ENCODE results near the gene ATP6V1E1.

- TF ChIP-seq CTCF (IDR thresholded peaks at IDR 0.05) (no peak), RFX5 (IDR thresholded peaks at IDR 0.05) (no peak), POLR2A (IDR thresholded peaks at IDR 0.05; ENCODE audit: low read length) (no peak)
These were observed 46.9 kb downstream of the ATP6V1E1 start for GRCh38 chr22:17581631-17582030.
